DND-41 (cell line): Measurements from ENCODE around the gene SLC44A1.

Source experiments
- ATAC-seq: fragments of 200-7000 bp; cut with Tn5 transposase; 3 replicates; pipeline ENCODE4 v1.9.1; 2021; ENCODE audit warnings: low read depth; ENCODE audit not compliant: insufficient read depth
- DNase-seq: peaks from one replicate; pipeline ENCODE4 v3.0.0-alpha.2; 2020
- H2AFZ ChIP-seq: 2 replicates; pipeline ENCODE4 v1.6.0; 2012; ENCODE audit warnings: low read depth, low read length
- H3K27ac ChIP-seq: 2 replicates; pipeline ENCODE4 v1.5.1; 2012; ENCODE audit warnings: low read length, inconsistent platforms
- H3K27me3 ChIP-seq: fragments of 200-600 bp; sonication (generic); 2 replicates; pipeline ENCODE4 v1.6.0; 2012; ENCODE audit warnings: low read length, mild to moderate bottlenecking, inconsistent platforms; ENCODE audit not compliant: insufficient read depth, poor library complexity
- H3K36me3 ChIP-seq: 2 replicates; pipeline ENCODE4 v1.5.1; 2012; ENCODE audit warnings: low read length, inconsistent platforms; ENCODE audit not compliant: insufficient read depth
- H3K4me1 ChIP-seq: 2 replicates; pipeline ENCODE4 v1.5.1; 2012; ENCODE audit warnings: mild to moderate bottlenecking, low read length; ENCODE audit not compliant: insufficient read depth
- H3K4me2 ChIP-seq: 2 replicates; pipeline ENCODE4 v1.6.0; 2012; ENCODE audit warnings: mild to moderate bottlenecking, moderate library complexity, low read length, inconsistent platforms; ENCODE audit not compliant: insufficient read depth
- H3K4me3 ChIP-seq, 2 experiments: fragments of 200-600 bp in 1 of 2; shearing (Covaris generic) in 1 of 2; 2 replicates each; pipeline ENCODE4 v1.5.1; 2012 to 2016; ENCODE audit warnings: inconsistent platforms in 2 of 2, low read length in 2 of 2, mild to moderate bottlenecking in 2 of 2, low read depth in 1 of 2, moderate library complexity in 1 of 2
- H3K79me2 ChIP-seq: 2 replicates; pipeline ENCODE4 v1.6.0; 2012; ENCODE audit warnings: low read length, inconsistent platforms; ENCODE audit not compliant: insufficient read depth
- H3K9ac ChIP-seq: 2 replicates; pipeline ENCODE4 v1.6.0; 2012; ENCODE audit warnings: low read depth, mild to moderate bottlenecking, inconsistent platforms, low read length, moderate library complexity
- H3K9me3 ChIP-seq: 2 replicates; pipeline ENCODE4 v1.5.1; 2012; ENCODE audit warnings: low read length, moderate library complexity, mild to moderate bottlenecking, inconsistent platforms; ENCODE audit not compliant: insufficient read depth, severe bottlenecking
- H4K20me1 ChIP-seq: 2 replicates; pipeline ENCODE4 v1.6.0; 2012; ENCODE audit warnings: low read length; ENCODE audit not compliant: insufficient read depth
- CTCF ChIP-seq: IDR thresholded peaks from 2 replicates; pipeline ENCODE4 v1.5.1; 2012; ENCODE audit warnings: borderline replicate concordance, low read length, moderate library complexity, mild to moderate bottlenecking; ENCODE audit not compliant: poor library complexity, severe bottlenecking; ENCODE audit errors: extremely low read depth
- EZH2 ChIP-seq: IDR thresholded peaks from 3 replicates; pipeline ENCODE4 v1.6.1; 2012; ENCODE audit warnings: borderline replicate concordance, low read depth, mild to moderate bottlenecking, moderate library complexity, low read length, inconsistent platforms; ENCODE audit not compliant: severe bottlenecking

SLC44A1 gene

DNA sequence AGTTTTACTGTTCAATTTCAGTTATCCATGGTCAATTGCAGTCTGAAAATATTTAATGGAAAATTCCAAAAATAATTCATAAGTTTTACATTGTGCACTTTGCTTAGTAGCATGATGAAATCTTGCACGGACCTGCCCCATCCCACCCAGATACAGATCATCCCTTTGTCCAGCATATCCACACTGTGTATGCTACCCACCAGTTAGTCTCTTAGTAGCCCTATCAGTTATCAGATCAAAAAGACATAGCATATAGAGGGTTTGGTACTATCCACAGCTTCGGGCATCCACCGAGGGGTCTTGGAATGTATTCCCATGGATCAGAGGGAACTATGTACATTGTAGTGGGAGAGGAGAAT lies 97.7 kb downstream of the SLC44A1 start:
- Histone ChIP-seq H3K4me1 (peaks cover 15% of the 10 kb centered on the region), H3K36me3 (peaks cover 5% of the 10 kb centered on the region; the same call in 1 of the 2 replicates), H3K79me2 (no peaks in the 10 kb centered on the region), H4K20me1 (no peaks in the 10 kb centered on the region), H3K9me3 (no peaks in the 10 kb centered on the region), H2AFZ (peak overlapping the region; percentile 70), H3K9ac (peak overlapping the region; percentile 36), H3K27ac (peak overlapping the region; percentile 71), H3K27me3 (no peaks in the 10 kb centered on the region), H3K4me3 (peak overlapping the region in 1 of 2 experiments; percentile 39; a peak in 2 of 4 replicates), H3K4me2 (peak overlapping the region; percentile 63)
- DNase-seq: no peak
- TF ChIP-seq EZH2 (no peak), CTCF (no peak)
- ATAC-seq: peak; percentile 62

DNA sequence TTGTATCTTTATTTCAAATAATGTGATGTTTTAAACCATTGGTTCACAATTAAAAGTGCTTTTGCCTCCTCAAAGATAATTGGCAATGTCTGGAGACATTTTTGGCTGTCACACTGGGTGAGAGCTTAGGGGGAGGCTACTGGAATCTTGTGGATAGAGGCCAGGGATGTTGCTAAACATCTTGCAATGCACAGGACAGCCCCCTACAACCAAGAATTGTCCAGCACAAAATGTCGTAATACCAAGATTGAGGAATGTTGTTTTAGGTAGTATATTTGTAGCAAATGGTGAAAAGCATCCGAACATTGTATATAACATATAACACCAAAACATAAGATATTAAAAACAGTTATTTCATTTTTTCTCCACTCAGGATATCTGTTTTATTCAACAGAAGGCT lies 99.8 kb downstream of the SLC44A1 start:
- DNase-seq (no peak), ATAC-seq (no peak)
- no peak overlapping the region for H3K27ac ChIP-seq
- no peak overlapping the region for H3K9ac ChIP-seq
- no peaks in the 10 kb centered on the region for H3K9me3 ChIP-seq
- H2AFZ ChIP-seq: no peak overlapping the region
- H3K4me2 ChIP-seq: no peak overlapping the region
- H3K27me3 ChIP-seq: no peaks in the 10 kb centered on the region
- no peaks in the 10 kb centered on the region for H3K36me3 ChIP-seq
- no peaks in the 10 kb centered on the region for H4K20me1 ChIP-seq
- no peak overlapping the region for H3K4me3 ChIP-seq
- H3K79me2 ChIP-seq: no peaks in the 10 kb centered on the region
- H3K4me1 ChIP-seq: peaks cover 15% of the 10 kb centered on the region
- TF ChIP-seq CTCF: no peak
- TF ChIP-seq EZH2: no peak

DNA sequence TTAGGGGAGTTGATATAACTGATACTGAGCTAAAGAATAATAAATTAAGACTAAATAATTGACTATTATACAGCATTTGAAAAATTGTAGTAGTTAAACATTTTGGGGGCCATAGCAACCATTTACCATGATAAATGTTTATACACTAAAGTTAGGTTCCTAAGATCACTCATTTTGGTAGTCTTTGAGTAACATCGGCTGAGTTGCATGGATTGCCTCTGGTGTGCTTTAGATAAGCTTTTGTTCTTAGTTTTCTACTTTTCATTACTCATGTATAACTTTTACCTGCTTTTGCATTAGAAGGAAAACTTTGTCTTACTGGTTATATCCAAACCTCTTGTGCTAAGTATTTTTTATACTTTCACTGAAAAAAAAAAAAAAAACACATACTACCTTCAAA lies 101.2 kb downstream of the SLC44A1 start:
- no peak overlapping the region for H3K4me2 ChIP-seq
- no peaks in the 10 kb centered on the region for H3K36me3 ChIP-seq
- H3K4me1 ChIP-seq: peaks cover 15% of the 10 kb centered on the region
- no peak overlapping the region for H3K9ac ChIP-seq
- no peak overlapping the region for H2AFZ ChIP-seq
- DNase-seq (no peak), ATAC-seq (no peak)
- no peak overlapping the region for H3K4me3 ChIP-seq
- no peaks in the 10 kb centered on the region for H3K27me3 ChIP-seq
- no peaks in the 10 kb centered on the region for H3K9me3 ChIP-seq
- no peaks in the 10 kb centered on the region for H3K79me2 ChIP-seq
- no peak for TF ChIP-seq EZH2
- no peak for TF ChIP-seq CTCF
- H4K20me1 ChIP-seq: no peaks in the 10 kb centered on the region
- no peak overlapping the region for H3K27ac ChIP-seq

DNA sequence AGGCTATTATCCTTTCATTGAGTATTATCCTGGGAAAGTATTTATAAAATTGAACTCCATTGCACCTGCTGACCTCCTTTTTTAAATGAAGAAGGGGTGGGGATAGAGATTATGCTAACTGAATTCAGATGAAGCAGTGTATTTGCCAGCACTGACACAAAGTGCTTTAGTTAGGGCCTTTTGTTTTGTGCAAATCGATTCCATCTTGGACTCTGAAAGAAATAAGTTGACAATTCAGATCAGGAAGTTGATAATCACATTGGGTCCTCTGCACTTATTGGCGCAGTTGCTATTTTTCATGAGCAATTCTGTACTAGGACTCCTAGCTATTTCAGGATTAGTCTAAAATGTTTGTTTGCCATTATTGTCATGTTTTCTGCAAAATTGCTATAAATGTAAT lies 101.8 kb downstream of the SLC44A1 start:
- Histone ChIP-seq H3K4me3 (no peak overlapping the region), H3K27me3 (no peaks in the 10 kb centered on the region), H3K4me2 (no peak overlapping the region), H3K36me3 (no peaks in the 10 kb centered on the region), H3K79me2 (no peaks in the 10 kb centered on the region), H3K4me1 (peaks cover 11% of the 10 kb centered on the region), H3K9ac (no peak overlapping the region), H3K27ac (no peak overlapping the region), H4K20me1 (no peaks in the 10 kb centered on the region), H2AFZ (no peak overlapping the region), H3K9me3 (no peaks in the 10 kb centered on the region)
- no peak for TF ChIP-seq CTCF
- TF ChIP-seq EZH2: no peak
- ATAC-seq (no peak), DNase-seq (no peak)
